Measurements from ENCODE around the gene LLGL2. TPM values are rescaled to one million over a fixed set of nuclear protein-coding genes. Genes with fewer than 3 reads are reported as not detected.

LLGL2 gene
- total RNA-seq, 1 donor from 2014 or later, result 50.6 TPM

DNA sequence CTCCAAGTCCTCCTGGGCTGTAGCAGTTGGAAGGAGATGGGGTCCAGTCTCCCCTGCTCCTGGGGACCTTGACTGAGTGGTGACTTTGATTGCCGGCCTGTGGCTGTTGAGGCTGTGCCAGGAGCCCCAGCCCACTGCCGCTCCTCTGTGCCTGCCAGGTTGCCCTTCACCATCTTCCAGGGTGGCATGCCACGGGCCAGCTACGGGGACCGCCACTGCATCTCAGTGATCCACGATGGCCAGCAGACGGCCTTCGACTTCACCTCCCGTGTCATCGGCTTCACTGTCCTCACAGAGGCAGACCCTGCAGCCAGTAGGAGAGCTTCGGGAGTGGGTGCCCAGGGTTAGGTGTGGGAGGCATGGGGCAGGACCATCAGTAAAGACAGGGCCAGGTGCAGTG is 38.7 kb downstream of the LLGL2 start:
- no peak for DNase-seq (ENCODE audit: low read depth)
- H3K36me3 ChIP-seq (ENCODE audit: control insufficient read depth, insufficient read depth, low read length), result no peaks in the 10 kb centered on the region
- H3K4me3 ChIP-seq (ENCODE audit: low read depth, low read length), result no peak overlapping the region
- TF ChIP-seq, protein P1, sequence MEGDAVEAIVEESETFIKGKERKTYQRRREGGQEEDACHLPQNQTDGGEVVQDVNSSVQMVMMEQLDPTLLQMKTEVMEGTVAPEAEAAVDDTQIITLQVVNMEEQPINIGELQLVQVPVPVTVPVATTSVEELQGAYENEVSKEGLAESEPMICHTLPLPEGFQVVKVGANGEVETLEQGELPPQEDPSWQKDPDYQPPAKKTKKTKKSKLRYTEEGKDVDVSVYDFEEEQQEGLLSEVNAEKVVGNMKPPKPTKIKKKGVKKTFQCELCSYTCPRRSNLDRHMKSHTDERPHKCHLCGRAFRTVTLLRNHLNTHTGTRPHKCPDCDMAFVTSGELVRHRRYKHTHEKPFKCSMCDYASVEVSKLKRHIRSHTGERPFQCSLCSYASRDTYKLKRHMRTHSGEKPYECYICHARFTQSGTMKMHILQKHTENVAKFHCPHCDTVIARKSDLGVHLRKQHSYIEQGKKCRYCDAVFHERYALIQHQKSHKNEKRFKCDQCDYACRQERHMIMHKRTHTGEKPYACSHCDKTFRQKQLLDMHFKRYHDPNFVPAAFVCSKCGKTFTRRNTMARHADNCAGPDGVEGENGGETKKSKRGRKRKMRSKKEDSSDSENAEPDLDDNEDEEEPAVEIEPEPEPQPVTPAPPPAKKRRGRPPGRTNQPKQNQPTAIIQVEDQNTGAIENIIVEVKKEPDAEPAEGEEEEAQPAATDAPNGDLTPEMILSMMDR (IDR thresholded peaks at IDR 0.05; ENCODE audit: insufficient read depth, low read length, poor library complexity, severe bottlenecking), result no peak
- no peaks in the 10 kb centered on the region for H3K27me3 ChIP-seq (ENCODE audit: control insufficient read depth, insufficient read depth, low read length)

DNA sequence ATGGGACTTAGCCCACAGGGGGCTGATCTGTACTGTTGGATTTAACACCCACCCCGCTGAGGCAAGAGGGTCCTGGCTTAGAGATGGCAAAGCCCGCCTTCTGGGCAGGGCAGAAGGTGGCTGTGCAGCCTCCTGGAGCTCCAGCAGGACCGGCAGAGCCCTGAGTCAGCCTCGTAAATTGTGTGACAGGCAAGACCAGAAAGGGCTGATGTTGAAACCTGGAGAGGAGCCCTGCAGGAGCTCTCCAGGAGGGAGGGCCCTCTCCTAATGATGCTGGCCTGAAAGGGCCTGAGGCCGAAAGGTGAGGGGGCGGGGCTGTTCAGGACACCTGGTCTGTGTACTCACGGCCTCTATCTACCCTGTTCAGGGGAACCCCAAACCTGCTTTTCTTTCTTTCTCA is 39.6 kb downstream of the LLGL2 start:
- no peaks in the 10 kb centered on the region for H3K27me3 ChIP-seq (ENCODE audit: control insufficient read depth, insufficient read depth, low read length)
- DNase-seq (ENCODE audit: low read depth), result no peak
- H3K4me3 ChIP-seq (ENCODE audit: low read depth, low read length), result no peak overlapping the region
- H3K36me3 ChIP-seq (ENCODE audit: control insufficient read depth, insufficient read depth, low read length), result no peaks in the 10 kb centered on the region
- TF ChIP-seq, protein P1 (IDR thresholded peaks at IDR 0.05; ENCODE audit: insufficient read depth, low read length, poor library complexity, severe bottlenecking), result no peak

DNA sequence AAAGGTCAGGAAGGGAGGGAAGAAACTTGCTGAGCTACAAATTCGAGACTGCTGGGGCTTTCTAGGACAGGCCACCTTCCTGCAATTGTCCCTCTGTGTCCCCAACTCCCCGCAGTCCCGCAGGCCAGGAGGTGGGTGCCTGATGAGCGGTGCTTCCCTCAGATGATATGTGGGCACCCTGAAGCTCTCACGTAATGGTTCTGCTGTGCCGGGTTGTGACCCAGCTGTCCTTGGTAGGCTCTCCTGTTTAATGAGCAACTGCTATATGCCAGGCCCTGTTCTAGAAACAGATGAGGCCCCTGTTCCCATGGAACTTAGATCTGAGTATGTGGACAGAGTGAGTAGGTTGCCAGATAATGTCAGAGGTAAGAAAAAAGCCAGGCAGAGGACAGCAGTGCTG is 40.1 kb downstream of the LLGL2 start:
- no peaks in the 10 kb centered on the region for H3K36me3 ChIP-seq (ENCODE audit: control insufficient read depth, insufficient read depth, low read length)
- H3K4me3 ChIP-seq (ENCODE audit: low read depth, low read length), result no peak overlapping the region
- TF ChIP-seq, protein P1 (IDR thresholded peaks at IDR 0.05; ENCODE audit: insufficient read depth, low read length, poor library complexity, severe bottlenecking), result no peak
- H3K27me3 ChIP-seq (ENCODE audit: control insufficient read depth, insufficient read depth, low read length), result no peaks in the 10 kb centered on the region
- no peak for DNase-seq (ENCODE audit: low read depth)

DNA sequence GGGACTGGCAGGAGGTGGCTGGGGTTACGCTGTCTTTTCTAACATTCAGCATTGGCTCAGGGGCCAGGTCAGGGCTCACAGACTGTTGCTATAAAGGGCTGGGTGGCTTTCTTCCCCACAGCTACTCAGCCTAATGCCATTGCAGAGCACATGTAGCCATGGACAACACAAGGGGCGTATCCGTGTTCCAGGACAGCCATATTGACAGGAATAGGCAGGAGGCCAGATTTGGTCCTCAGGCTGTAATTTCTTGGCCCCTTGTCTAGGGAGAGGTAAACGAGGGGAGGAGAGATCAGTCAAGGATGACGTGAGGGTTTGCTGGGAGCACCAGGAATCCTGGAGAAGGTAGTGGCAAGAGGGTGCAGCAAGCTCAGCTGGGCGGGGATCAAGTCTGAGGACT is 40.9 kb downstream of the LLGL2 start:
- DNase-seq (ENCODE audit: low read depth), result no peak
- Histone ChIP-seq H3K36me3 (ENCODE audit: control insufficient read depth, insufficient read depth, low read length) (peaks cover 1% of the 10 kb centered on the region), H3K27me3 (ENCODE audit: control insufficient read depth, insufficient read depth, low read length) (no peaks in the 10 kb centered on the region), H3K4me3 (ENCODE audit: low read depth, low read length) (no peak overlapping the region)
- TF ChIP-seq, protein P1 (IDR thresholded peaks at IDR 0.05; ENCODE audit: insufficient read depth, low read length, poor library complexity, severe bottlenecking), result no peak

DNA sequence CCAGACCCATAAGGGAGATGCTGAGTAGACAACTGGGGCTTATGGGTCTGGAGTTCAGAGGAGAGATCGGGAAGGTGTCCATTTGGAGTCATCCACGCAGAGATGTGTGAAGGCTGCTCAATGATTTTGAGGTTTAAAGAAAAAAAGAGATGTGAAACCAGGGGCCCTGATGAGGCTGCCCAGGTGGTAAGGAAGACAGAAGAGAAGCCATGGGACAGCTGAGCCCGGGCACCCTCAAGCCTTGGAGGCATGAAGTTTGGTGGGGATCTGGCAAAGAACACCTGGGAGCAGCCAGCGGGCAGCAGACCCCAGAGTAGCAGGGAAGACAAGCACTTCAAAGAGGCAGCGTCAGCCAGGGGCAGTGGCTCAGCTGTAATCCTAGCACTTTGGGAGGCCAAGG is 41.3 kb downstream of the LLGL2 start:
- H3K36me3 ChIP-seq (ENCODE audit: control insufficient read depth, insufficient read depth, low read length), result peaks cover 1% of the 10 kb centered on the region
- no peak overlapping the region for H3K4me3 ChIP-seq (ENCODE audit: low read depth, low read length)
- TF ChIP-seq, protein P1 (IDR thresholded peaks at IDR 0.05; ENCODE audit: insufficient read depth, low read length, poor library complexity, severe bottlenecking), result no peak
- no peak for DNase-seq (ENCODE audit: low read depth)
- H3K27me3 ChIP-seq (ENCODE audit: control insufficient read depth, insufficient read depth, low read length), result no peaks in the 10 kb centered on the region

DNA sequence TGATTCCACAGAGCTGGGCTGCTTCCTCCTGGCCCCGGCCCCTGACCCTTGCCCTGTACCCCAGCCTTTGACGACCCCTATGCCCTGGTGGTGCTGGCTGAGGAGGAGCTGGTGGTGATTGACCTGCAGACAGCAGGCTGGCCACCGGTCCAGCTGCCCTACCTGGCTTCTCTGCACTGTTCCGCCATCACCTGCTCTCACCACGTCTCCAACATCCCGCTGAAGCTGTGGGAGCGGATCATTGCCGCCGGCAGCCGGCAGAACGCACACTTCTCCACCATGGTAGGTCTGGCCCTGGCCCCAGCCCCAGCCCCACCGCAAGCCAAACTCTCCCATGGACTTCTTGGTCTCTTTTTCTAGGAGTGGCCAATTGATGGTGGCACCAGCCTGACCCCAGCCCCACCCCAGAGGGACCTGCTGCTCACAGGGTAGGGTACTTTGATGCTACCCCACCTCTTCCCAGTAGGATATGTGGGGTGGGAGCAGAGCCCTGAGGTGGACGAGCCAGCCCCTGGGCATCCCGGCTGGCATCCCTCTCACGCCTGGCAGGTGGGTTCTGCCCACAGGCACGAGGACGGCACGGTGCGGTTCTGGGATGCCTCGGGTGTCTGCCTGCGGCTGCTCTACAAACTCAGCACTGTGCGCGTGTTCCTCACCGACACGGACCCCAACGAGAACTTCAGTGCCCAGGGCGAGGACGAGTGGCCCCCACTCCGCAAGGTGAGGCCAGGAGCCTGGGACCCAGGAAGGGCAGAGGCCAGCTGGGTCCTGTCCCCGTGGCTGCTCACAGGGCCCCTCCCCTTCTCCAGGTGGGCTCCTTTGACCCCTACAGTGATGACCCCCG is 43.1 kb downstream of the LLGL2 start:
- Histone ChIP-seq H3K4me3 (ENCODE audit: low read depth, low read length) (no peak overlapping the region), H3K27me3 (ENCODE audit: control insufficient read depth, insufficient read depth, low read length) (no peaks in the 10 kb centered on the region), H3K36me3 (ENCODE audit: control insufficient read depth, insufficient read depth, low read length) (peaks cover 1% of the 10 kb centered on the region)
- DNase-seq (ENCODE audit: low read depth), result no peak
- TF ChIP-seq, protein P1 (IDR thresholded peaks at IDR 0.05; ENCODE audit: insufficient read depth, low read length, poor library complexity, severe bottlenecking), result no peak
